PFSK-1 (cell line): ENCODE results near the gene CPVL.

Experiments
- FOXP2 ChIP-seq: optimal IDR thresholded peaks from 2 replicates; pipeline ENCODE3; 2011; ENCODE audit warnings: borderline replicate concordance, control low read depth, inconsistent platforms; ENCODE audit not compliant: insufficient read depth; ENCODE audit errors: extremely low read length, extremely low read depth
- POLR2AphosphoS5 ChIP-seq: IDR thresholded peaks from 2 replicates; pipeline ENCODE4 v1.6.1; 2012; ENCODE audit warnings: low read depth, mild to moderate bottlenecking, control low read depth, low read length, moderate library complexity
- SIN3A ChIP-seq: IDR thresholded peaks from 2 replicates; pipeline ENCODE4 v1.6.1; 2012; ENCODE audit warnings: mild to moderate bottlenecking, low read length, moderate library complexity, borderline replicate concordance; ENCODE audit not compliant: insufficient read depth
- TAF1 ChIP-seq: IDR thresholded peaks from 2 replicates; pipeline ENCODE4 v1.6.1; 2012; ENCODE audit warnings: low read length, control low read depth, borderline replicate concordance; ENCODE audit not compliant: insufficient read depth
- TF ChIP-seq, protein P1 (sequence below), 2 experiments: IDR thresholded peaks; 2 replicates each; pipeline versions ENCODE4 v1.6.1 to v1.8.0; 2011 to 2012; ENCODE audit warnings: low read depth in 2 of 2, low read length in 2 of 2, control low read depth in 1 of 2, inconsistent platforms in 1 of 2, mild to moderate bottlenecking in 1 of 2, moderate library complexity in 1 of 2; ENCODE audit not compliant: insufficient read depth in 1 of 2

Gene CPVL

DNA sequence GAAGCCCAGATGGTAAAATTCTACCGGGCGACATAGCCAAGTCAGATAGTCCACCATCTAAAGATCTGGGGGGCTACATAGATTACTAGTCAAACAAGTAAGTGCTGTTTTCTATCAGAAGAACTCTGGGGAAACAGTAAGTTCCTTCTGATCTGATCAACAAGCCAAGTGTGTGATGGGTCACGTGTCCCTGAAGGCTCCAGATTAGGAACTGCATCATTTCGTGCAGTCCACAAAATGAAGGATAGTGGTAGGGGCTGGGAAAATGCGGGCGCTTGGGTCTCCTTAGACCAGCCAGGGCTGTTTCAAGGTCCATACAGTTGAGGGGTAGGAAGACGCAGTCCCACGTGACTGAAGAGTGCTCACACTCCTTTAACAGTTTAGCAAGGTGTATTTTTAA, 46.5 kb upstream of the CPVL start:
- TF ChIP-seq FOXP2 (no peak), SIN3A (no peak), TAF1 (no peak), POLR2AphosphoS5 (no peak)
- TF ChIP-seq, protein P1, sequence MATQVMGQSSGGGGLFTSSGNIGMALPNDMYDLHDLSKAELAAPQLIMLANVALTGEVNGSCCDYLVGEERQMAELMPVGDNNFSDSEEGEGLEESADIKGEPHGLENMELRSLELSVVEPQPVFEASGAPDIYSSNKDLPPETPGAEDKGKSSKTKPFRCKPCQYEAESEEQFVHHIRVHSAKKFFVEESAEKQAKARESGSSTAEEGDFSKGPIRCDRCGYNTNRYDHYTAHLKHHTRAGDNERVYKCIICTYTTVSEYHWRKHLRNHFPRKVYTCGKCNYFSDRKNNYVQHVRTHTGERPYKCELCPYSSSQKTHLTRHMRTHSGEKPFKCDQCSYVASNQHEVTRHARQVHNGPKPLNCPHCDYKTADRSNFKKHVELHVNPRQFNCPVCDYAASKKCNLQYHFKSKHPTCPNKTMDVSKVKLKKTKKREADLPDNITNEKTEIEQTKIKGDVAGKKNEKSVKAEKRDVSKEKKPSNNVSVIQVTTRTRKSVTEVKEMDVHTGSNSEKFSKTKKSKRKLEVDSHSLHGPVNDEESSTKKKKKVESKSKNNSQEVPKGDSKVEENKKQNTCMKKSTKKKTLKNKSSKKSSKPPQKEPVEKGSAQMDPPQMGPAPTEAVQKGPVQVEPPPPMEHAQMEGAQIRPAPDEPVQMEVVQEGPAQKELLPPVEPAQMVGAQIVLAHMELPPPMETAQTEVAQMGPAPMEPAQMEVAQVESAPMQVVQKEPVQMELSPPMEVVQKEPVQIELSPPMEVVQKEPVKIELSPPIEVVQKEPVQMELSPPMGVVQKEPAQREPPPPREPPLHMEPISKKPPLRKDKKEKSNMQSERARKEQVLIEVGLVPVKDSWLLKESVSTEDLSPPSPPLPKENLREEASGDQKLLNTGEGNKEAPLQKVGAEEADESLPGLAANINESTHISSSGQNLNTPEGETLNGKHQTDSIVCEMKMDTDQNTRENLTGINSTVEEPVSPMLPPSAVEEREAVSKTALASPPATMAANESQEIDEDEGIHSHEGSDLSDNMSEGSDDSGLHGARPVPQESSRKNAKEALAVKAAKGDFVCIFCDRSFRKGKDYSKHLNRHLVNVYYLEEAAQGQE (IDR thresholded peaks at IDR 0.05; ENCODE audit: insufficient read depth in 1 of 2, low read depth in 2 of 2, low read length in 2 of 2) = no peak

DNA sequence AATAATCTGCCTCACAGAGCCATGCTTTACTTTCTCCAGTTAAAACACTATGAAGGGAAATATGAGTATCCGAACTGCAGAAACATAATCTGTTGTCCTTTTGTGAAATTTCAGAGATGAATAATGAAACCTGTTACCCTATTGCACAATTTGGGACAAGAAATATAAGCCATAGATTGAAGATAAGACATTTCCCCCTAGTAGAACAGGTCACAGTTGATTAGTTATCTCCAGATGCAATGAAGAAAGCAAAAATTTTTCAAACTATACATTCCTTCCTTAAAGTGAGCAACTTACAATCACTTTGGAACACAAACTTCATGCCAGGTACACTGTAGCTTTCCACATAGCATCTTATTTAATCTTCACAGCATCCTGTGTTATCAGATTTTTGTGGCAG, 46.0 kb upstream of the CPVL start:
- TF ChIP-seq TAF1 = no peak
- no peak for TF ChIP-seq SIN3A
- TF ChIP-seq, protein P1 (IDR thresholded peaks at IDR 0.05; ENCODE audit: insufficient read depth in 1 of 2, low read depth in 2 of 2, low read length in 2 of 2) = no peak
- no peak for TF ChIP-seq FOXP2
- no peak for TF ChIP-seq POLR2AphosphoS5

DNA sequence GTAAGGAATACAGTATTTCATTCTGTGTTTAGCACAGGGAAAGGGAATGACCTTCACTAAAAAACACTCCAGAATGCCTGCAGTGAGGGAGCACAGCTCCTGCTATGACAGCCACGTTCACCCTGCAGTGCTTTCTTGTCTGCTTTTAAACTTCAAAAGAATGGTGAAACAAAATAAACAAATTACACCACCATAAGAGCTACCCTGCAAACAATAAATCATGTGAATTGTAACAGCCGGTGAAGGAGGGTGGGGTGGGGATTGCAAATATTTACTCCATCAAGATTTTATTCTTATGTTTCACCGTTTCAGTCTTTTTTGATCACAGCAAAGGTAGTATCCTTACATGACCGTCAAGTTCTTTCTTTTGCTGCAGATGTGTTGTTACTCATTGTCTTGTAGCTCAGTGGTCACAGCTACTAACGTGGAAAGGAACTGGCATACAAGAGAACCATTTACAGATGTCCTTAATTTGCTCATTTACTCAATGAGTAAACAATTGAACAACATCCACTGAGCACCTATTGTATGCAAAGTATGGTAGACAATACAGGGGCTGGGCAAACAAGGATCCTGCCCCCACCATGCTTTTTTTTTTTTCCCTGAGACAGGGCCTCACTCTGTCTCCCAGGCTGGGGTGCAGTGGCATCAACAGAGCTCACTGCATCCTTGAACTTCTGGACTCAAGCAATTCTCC, 44.2 kb upstream of the CPVL start:
- TF ChIP-seq, protein P1 (IDR thresholded peaks at IDR 0.05; ENCODE audit: insufficient read depth in 1 of 2, low read depth in 2 of 2, low read length in 2 of 2) = no peak
- TF ChIP-seq SIN3A (no peak), POLR2AphosphoS5 (no peak), FOXP2 (no peak), TAF1 (no peak)

DNA sequence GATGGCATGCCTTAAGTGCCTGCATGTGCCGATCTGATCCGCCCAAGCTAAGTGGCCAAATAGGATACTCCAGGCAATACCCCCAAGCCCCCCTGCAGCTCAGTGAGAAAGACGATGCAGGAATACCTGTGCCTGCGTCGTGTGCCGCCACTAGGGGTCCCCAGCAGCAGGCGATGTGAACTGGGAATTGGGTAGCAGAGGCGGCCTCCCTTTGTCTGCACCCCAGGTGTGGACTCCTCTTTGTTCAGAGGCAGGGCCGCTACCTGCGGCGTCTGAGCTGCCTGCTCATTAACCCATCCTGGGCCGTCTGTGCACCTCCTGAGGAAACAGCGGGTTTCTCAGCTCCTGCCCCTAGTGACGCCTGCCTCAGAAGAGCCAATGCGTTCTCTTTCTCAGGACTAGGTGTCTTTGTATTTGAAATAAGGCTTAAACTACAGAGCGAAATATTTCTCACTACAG, 43.4 kb upstream of the CPVL start:
- no peak for TF ChIP-seq SIN3A
- TF ChIP-seq, protein P1 (IDR thresholded peaks at IDR 0.05; ENCODE audit: insufficient read depth in 1 of 2, low read depth in 2 of 2, low read length in 2 of 2) = no peak

DNA sequence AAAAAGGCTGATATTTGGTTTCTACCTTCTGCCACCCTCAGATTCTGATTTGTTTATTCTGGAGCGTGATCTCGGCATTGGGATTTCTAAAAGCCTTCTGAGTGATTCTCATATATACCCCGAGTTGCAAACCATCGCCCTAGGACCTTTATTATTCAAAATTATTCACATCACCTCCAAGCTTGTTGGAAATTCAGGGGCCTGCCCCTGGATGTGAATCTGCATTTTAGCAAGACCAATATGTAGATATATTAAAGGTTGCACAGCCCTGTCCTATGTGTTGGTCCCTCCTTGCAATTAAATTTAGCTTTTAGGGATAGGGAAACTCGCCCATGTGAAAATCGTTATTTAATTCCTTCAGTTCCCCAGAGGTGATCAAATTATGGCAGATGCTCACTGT, 39.3 kb upstream of the CPVL start:
- TF ChIP-seq TAF1 (no peak), POLR2AphosphoS5 (no peak), FOXP2 (no peak), SIN3A (no peak)
- TF ChIP-seq, protein P1 (IDR thresholded peaks at IDR 0.05; ENCODE audit: insufficient read depth in 1 of 2, low read depth in 2 of 2, low read length in 2 of 2) = no peak
